Neuronal stem cell (in vitro differentiated cells): ENCODE measurements around the gene CANT1.

ENCODE experiments used
- DNase-seq: peaks from one replicate; pipeline ENCODE4 v3.0.0-alpha.2; 2013; ENCODE audit warnings: low spot score
- H2AFZ ChIP-seq: one replicate; pipeline ENCODE4 v1.6.1; 2013; ENCODE audit warnings: mild to moderate bottlenecking, low read length, inconsistent platforms
- H2AK5ac ChIP-seq: 2 replicates; pipeline ENCODE4 v1.6.1; 2013; ENCODE audit warnings: low read depth, mild to moderate bottlenecking, inconsistent platforms, low read length, moderate library complexity, mixed read lengths
- H2BK120ac ChIP-seq: 2 replicates; pipeline ENCODE4 v1.6.1; 2013; ENCODE audit warnings: low read depth, mild to moderate bottlenecking, inconsistent platforms, low read length, moderate library complexity, mixed read lengths
- H2BK12ac ChIP-seq: one replicate; pipeline ENCODE4 v1.6.1; 2013; ENCODE audit warnings: low read length, inconsistent platforms
- H2BK15ac ChIP-seq: 2 replicates; pipeline ENCODE4 v1.6.1; 2013; ENCODE audit warnings: mild to moderate bottlenecking, low read length, inconsistent platforms, mixed read lengths
- H2BK5ac ChIP-seq: one replicate; pipeline ENCODE4 v1.6.1; 2013; ENCODE audit warnings: inconsistent platforms, mild to moderate bottlenecking, low read length, moderate library complexity
- H3K14ac ChIP-seq: one replicate; pipeline ENCODE4 v1.6.1; 2013; ENCODE audit warnings: low read length, inconsistent platforms
- H3K18ac ChIP-seq: 2 replicates; pipeline ENCODE4 v1.6.1; 2013; ENCODE audit warnings: low read length, inconsistent platforms
- H3K23ac ChIP-seq: 2 replicates; pipeline ENCODE4 v1.6.1; 2013; ENCODE audit warnings: low read depth, mild to moderate bottlenecking, mixed read lengths, low read length, inconsistent platforms; ENCODE audit not compliant: poor library complexity
- H3K27ac ChIP-seq: replicated peaks from 3 replicates; pipeline ENCODE4 v1.5.1; 2013; ENCODE audit warnings: low read length, inconsistent platforms
- H3K27me3 ChIP-seq, 3 experiments: 2 replicates each; pipeline ENCODE4 v1.6.1; 2013; ENCODE audit warnings: low read length in 3 of 3, mild to moderate bottlenecking in 2 of 3, inconsistent platforms in 1 of 3, low read depth in 1 of 3, mixed read lengths in 1 of 3, moderate library complexity in 1 of 3; ENCODE audit not compliant: control insufficient read depth in 3 of 3, insufficient read depth in 3 of 3
- H3K36me3 ChIP-seq, 2 donors: replicated peaks in 1 of 2; 2 replicates each; pipeline ENCODE4 v1.6.1; 2013; ENCODE audit warnings: low read length in 2 of 2; ENCODE audit not compliant: control insufficient read depth in 2 of 2, insufficient read depth in 2 of 2
- H3K4ac ChIP-seq: 2 replicates; pipeline ENCODE4 v1.6.1; 2013; ENCODE audit warnings: inconsistent platforms, mild to moderate bottlenecking, low read length, moderate library complexity
- H3K4me1 ChIP-seq, 2 donors: 1 replicate in 1 of 2; 2 replicates in 1 of 2; pipeline ENCODE4 v1.6.1; 2013; ENCODE audit warnings: low read length in 2 of 2, low read depth in 1 of 2; ENCODE audit not compliant: control insufficient read depth in 2 of 2, insufficient read depth in 1 of 2
- H3K4me2 ChIP-seq: one replicate; pipeline ENCODE4 v1.6.1; 2013; ENCODE audit warnings: mild to moderate bottlenecking, low read length, inconsistent platforms; ENCODE audit not compliant: insufficient read depth, poor library complexity, severe bottlenecking
- H3K4me3 ChIP-seq, 2 donors: 2 replicates each; pipeline ENCODE4 v1.5.1; 2013; ENCODE audit warnings: low read length in 2 of 2, mild to moderate bottlenecking in 2 of 2, inconsistent platforms in 1 of 2, moderate library complexity in 1 of 2
- H3K79me1 ChIP-seq: one replicate; pipeline ENCODE4 v1.6.1; 2013; ENCODE audit warnings: low read depth, mild to moderate bottlenecking, inconsistent platforms, low read length, moderate library complexity
- H3K9ac ChIP-seq: one replicate; pipeline ENCODE4 v1.6.1; 2013; ENCODE audit warnings: mild to moderate bottlenecking, low read depth, low read length, inconsistent platforms; ENCODE audit not compliant: poor library complexity
- H3K9me3 ChIP-seq, 2 donors: replicated peaks in 1 of 2; 2 replicates each; pipeline versions ENCODE3 to v1.6.1; 2013; ENCODE audit warnings: low read length in 2 of 2, mild to moderate bottlenecking in 2 of 2, inconsistent platforms in 1 of 2, low read depth in 1 of 2, mixed read lengths in 1 of 2, moderate library complexity in 1 of 2; ENCODE audit not compliant: control insufficient read depth in 2 of 2, insufficient read depth in 1 of 2
- H4K8ac ChIP-seq: one replicate; pipeline ENCODE4 v1.6.1; 2013; ENCODE audit warnings: low read depth, mild to moderate bottlenecking, inconsistent platforms, low read length, moderate library complexity
- H4K91ac ChIP-seq: one replicate; pipeline ENCODE4 v1.6.1; 2013; ENCODE audit warnings: low read length, low read depth, mild to moderate bottlenecking, inconsistent platforms; ENCODE audit not compliant: poor library complexity
- WGBS, 2 donors: extraction: QIAGEN DNeasy Blood & Tissue Kit; methylation state at CpG; one replicate each; pipeline ENCODE4 v1.1.7; 2013; ENCODE audit warnings: missing lambda C conversion rate in 2 of 2, mixed read lengths in 1 of 2; ENCODE audit not compliant: insufficient read length in 2 of 2, insufficient replicate concordance in 1 of 2; ENCODE audit errors: extremely low coverage in 2 of 2; 5-methylcytosine and 5-hydroxymethylcytosine counted together

Gene CANT1

GRCh38 chr17:79046197-79046915, 36.8 kb upstream of the CANT1 start:
- Histone ChIP-seq H3K18ac (peak overlapping the region; percentile 87), H3K4me2 (no peak overlapping the region), H3K4me1 (peaks cover 0 to 17% of the 10 kb centered on the region in 2 donors), H4K8ac (no peak overlapping the region), H3K23ac (peak overlapping the region; percentile 67), H2BK120ac (peak overlapping the region; percentile 67), H3K4ac (no peak overlapping the region), H2BK15ac (peak overlapping the region; percentile 16), H2AK5ac (peak overlapping the region; percentile 44), H2BK5ac (no peak overlapping the region), H3K27ac (no peak overlapping the region), H4K91ac (no peak overlapping the region), H3K9ac (peak overlapping the region; percentile 26), H3K79me1 (peaks cover 2% of the 10 kb centered on the region), H3K36me3 (peaks cover 0 to 3% of the 10 kb centered on the region in 2 donors), H3K27me3 (peaks cover 0 to 25% (median 2%) of the 10 kb centered on the region in 3 experiments), H3K14ac (no peak overlapping the region), H2BK12ac (no peak overlapping the region), H2AFZ (peak overlapping the region; percentile 80), H3K4me3 (no peak overlapping the region), H3K9me3 (peaks cover 2 to 13% of the 10 kb centered on the region in 2 donors)
- no CpG with 5 or more reads among the region's 25 CpGs for WGBS, 2 donors
- no peak for DNase-seq

GRCh38 chr17:79045842-79046196, 36.3 kb upstream of the CANT1 start:
- Histone ChIP-seq H3K23ac (no peak overlapping the region), H4K91ac (no peak overlapping the region), H3K18ac (no peak overlapping the region), H2BK5ac (no peak overlapping the region), H3K4ac (no peak overlapping the region), H2BK15ac (no peak overlapping the region), H3K4me3 (no peak overlapping the region), H3K14ac (no peak overlapping the region), H3K79me1 (peaks cover 2% of the 10 kb centered on the region), H3K36me3 (peaks cover 0 to 3% of the 10 kb centered on the region in 2 donors), H3K27me3 (peaks cover 0 to 25% (median 2%) of the 10 kb centered on the region in 3 experiments), H3K4me1 (peaks cover 0 to 17% of the 10 kb centered on the region in 2 donors), H2AK5ac (no peak overlapping the region), H3K27ac (no peak overlapping the region), H2AFZ (peak overlapping the region; percentile 80), H3K9ac (no peak overlapping the region), H4K8ac (no peak overlapping the region), H3K9me3 (peaks cover 0 to 13% of the 10 kb centered on the region in 2 donors), H2BK12ac (no peak overlapping the region), H3K4me2 (no peak overlapping the region), H2BK120ac (peak overlapping the region; percentile 67)
- peak; percentile 58 for DNase-seq
- no CpG with 5 or more reads among the region's 11 CpGs for WGBS, 2 donors

GRCh38 chr17:79045001-79045729, 35.6 kb upstream of the CANT1 start:
- H2BK5ac ChIP-seq: no peak overlapping the region
- H2AK5ac ChIP-seq: no peak overlapping the region
- no peak overlapping the region for H3K4me2 ChIP-seq
- H2BK12ac ChIP-seq: no peak overlapping the region
- H4K8ac ChIP-seq: no peak overlapping the region
- no peak overlapping the region for H2BK120ac ChIP-seq
- H3K27ac ChIP-seq: no peak overlapping the region
- no peak overlapping the region for H3K14ac ChIP-seq
- H4K91ac ChIP-seq: no peak overlapping the region
- H2AFZ ChIP-seq: no peak overlapping the region
- peaks cover 0 to 17% of the 10 kb centered on the region in 2 donors for H3K4me1 ChIP-seq
- no peak overlapping the region for H3K18ac ChIP-seq
- no peak for DNase-seq
- peaks cover 0 to 25% (median 2%) of the 10 kb centered on the region in 3 experiments for H3K27me3 ChIP-seq
- H3K9me3 ChIP-seq: peaks cover 0 to 11% of the 10 kb centered on the region in 2 donors
- H3K23ac ChIP-seq: no peak overlapping the region
- H3K4ac ChIP-seq: no peak overlapping the region
- no peak overlapping the region for H2BK15ac ChIP-seq
- WGBS, 2 donors: no CpG with 5 or more reads among the region's 15 CpGs
- H3K36me3 ChIP-seq: peaks cover 0 to 3% of the 10 kb centered on the region in 2 donors
- no peak overlapping the region for H3K4me3 ChIP-seq
- H3K9ac ChIP-seq: no peak overlapping the region
- H3K79me1 ChIP-seq: peaks cover 2% of the 10 kb centered on the region

- peaks cover 0 to 11% of the 10 kb centered on the region in 2 donors for H3K9me3 ChIP-seq
- no peak overlapping the region for H3K18ac ChIP-seq
- no peak overlapping the region for H3K23ac ChIP-seq
- H3K27me3 ChIP-seq: peaks cover 0 to 23% (median 2%) of the 10 kb centered on the region in 3 experiments
- no peak overlapping the region for H2BK12ac ChIP-seq
- no peak overlapping the region for H3K27ac ChIP-seq
- no peak overlapping the region for H2BK5ac ChIP-seq
- H2BK15ac ChIP-seq: no peak overlapping the region
- no peak overlapping the region for H2AK5ac ChIP-seq
- H3K4me1 ChIP-seq: peaks cover 0 to 17% of the 10 kb centered on the region in 2 donors
- H3K4me3 ChIP-seq: no peak overlapping the region
- no peak overlapping the region for H2BK120ac ChIP-seq
- H2AFZ ChIP-seq: no peak overlapping the region
- WGBS, 2 donors: no CpG with 5 or more reads among the region's 11 CpGs
- peaks cover 2% of the 10 kb centered on the region for H3K79me1 ChIP-seq
- H4K91ac ChIP-seq: no peak overlapping the region
- no peak overlapping the region for H3K4ac ChIP-seq
- no peak overlapping the region for H4K8ac ChIP-seq
- no peak overlapping the region for H3K9ac ChIP-seq
- no peak for DNase-seq
- peaks cover 0 to 3% of the 10 kb centered on the region in 2 donors for H3K36me3 ChIP-seq
- H3K14ac ChIP-seq: no peak overlapping the region
- H3K4me2 ChIP-seq: no peak overlapping the region
Measured at GRCh38 chr17:79044462-79044861, 34.9 kb upstream of the CANT1 start.
